ENCODE results near the gene MSI2. TPM values are rescaled to one million over a fixed set of nuclear protein-coding genes. Genes with fewer than 3 reads are reported as not detected.
A peak's percentile ranks its signal among the peaks of the same experiment; 100 is the strongest.

MSI2 gene
- total and polyA plus RNA-seq, 5 donors: 43.9 to 113 (median 107) TPM

- intact Hi-C loops (cut with DNase I): no loop called here
- peaks cover 12% of the 10 kb centered on the region for H3K4me1 ChIP-seq (ENCODE audit: control insufficient read depth, insufficient read depth, low read length)
- DNase-seq (no peak), ATAC-seq (no peak)
- no peak overlapping the region for H3K27ac ChIP-seq (ENCODE audit: low read length)
- no peaks in the 10 kb centered on the region for H3K9me3 ChIP-seq (ENCODE audit: control insufficient read depth, low read length)
- WGBS: 80% methylated on average over 9 of the region's 9 CpGs
- no peaks in the 10 kb centered on the region for H3K27me3 ChIP-seq (ENCODE audit: control insufficient read depth, insufficient read depth)
- H3K4me3 ChIP-seq (ENCODE audit: low read length): no peak overlapping the region
Measured at GRCh38 chr17:57331423-57331822, 75.1 kb downstream of the MSI2 start.

DNA sequence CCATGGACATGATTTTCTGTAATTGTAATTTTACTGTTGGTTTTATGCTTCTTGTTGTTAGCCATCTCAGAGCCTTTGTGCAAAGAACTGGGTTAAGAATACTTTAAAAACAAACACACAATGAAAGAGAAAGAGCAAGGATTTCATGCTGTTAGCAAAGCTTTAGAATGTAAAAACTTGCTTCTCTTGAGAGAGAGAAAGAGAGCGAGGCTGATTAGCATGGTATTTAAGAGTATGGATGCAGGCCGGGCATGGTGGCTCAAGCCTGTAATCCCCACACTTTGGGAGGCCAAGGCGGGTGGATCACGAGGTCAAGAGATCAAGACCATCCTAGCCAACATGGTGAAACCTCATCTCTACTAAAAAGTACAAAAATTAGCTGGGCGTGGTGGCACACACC, 76.2 kb downstream of the MSI2 start:
- intact Hi-C loops (cut with DNase I): no loop called here
- no peak for ATAC-seq
- no peak for DNase-seq
- H3K4me1 ChIP-seq (ENCODE audit: control insufficient read depth, insufficient read depth, low read length): peaks cover 8% of the 10 kb centered on the region
- H3K27ac ChIP-seq (ENCODE audit: low read length): no peak overlapping the region
- H3K4me3 ChIP-seq (ENCODE audit: low read length): no peak overlapping the region
- H3K9me3 ChIP-seq (ENCODE audit: control insufficient read depth, low read length): no peaks in the 10 kb centered on the region
- WGBS: 95% methylated on average over 5 of the region's 5 CpGs
- H3K27me3 ChIP-seq (ENCODE audit: control insufficient read depth, insufficient read depth): no peaks in the 10 kb centered on the region

GRCh38 chr17:57335195-57335792, 79.0 kb downstream of the MSI2 start:
- H3K4me3 ChIP-seq (ENCODE audit: low read length): no peak overlapping the region
- DNase-seq (no peak), ATAC-seq (no peak)
- peaks cover 4% of the 10 kb centered on the region for H3K4me1 ChIP-seq (ENCODE audit: control insufficient read depth, insufficient read depth, low read length)
- no peak overlapping the region for H3K27ac ChIP-seq (ENCODE audit: low read length)
- no peaks in the 10 kb centered on the region for H3K9me3 ChIP-seq (ENCODE audit: control insufficient read depth, low read length)
- H3K27me3 ChIP-seq (ENCODE audit: control insufficient read depth, insufficient read depth): no peaks in the 10 kb centered on the region
- WGBS: 90% methylated on average over 7 of the region's 7 CpGs
- intact Hi-C loops (cut with DNase I): no loop called here

GRCh38 chr17:57337390-57337789, 81.1 kb downstream of the MSI2 start:
- DNase-seq: peak in 2 of 3 donors; percentile 58 to 72
- intact Hi-C loops (cut with DNase I): no loop called here
- Histone ChIP-seq H3K27me3 (ENCODE audit: control insufficient read depth, insufficient read depth) (no peaks in the 10 kb centered on the region), H3K9me3 (ENCODE audit: control insufficient read depth, low read length) (no peaks in the 10 kb centered on the region), H3K4me3 (ENCODE audit: low read length) (no peak overlapping the region), H3K27ac (ENCODE audit: low read length) (no peak overlapping the region), H3K4me1 (ENCODE audit: control insufficient read depth, insufficient read depth, low read length) (peaks cover 5% of the 10 kb centered on the region)
- peak in 1 of 2 donors; percentile 21 for ATAC-seq
- WGBS: 57% methylated on average over 12 of the region's 12 CpGs

DNA sequence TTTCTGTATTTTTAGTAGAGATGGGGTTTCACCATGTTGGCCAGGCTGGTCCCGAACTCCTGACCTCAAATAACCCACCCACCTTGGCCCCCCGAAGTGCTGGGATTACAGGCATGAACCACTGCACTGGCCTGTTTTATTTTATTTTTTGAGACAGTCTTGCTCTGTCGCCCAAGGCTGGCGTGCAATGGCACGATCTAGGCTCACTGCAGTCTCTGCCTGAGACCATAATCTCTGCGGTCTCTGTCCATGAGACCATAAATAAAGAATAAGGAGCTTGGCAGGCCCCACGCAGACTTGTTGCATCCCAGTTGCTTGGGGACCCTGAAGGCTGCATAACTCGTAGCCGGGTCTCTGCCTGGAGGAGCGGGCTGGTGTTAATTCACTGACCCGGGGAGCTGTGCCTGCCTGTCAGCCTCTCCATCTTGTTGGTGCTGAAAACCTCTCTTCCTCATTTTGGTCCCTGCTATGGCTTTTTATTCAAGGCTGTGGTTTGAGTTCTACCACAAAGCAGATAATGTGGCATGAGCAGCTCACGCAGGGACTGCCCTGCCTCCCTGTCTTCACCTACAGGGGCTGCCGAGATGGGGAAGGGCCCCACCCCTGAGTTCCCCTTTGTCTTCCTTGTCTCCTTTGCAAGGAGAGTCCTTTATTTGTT, 82.1 kb downstream of the MSI2 start:
- Histone ChIP-seq H3K27ac (ENCODE audit: low read length) (no peak overlapping the region), H3K4me1 (ENCODE audit: control insufficient read depth, insufficient read depth, low read length) (peaks cover 5% of the 10 kb centered on the region), H3K27me3 (ENCODE audit: control insufficient read depth, insufficient read depth) (no peaks in the 10 kb centered on the region), H3K4me3 (ENCODE audit: low read length) (no peak overlapping the region), H3K9me3 (ENCODE audit: control insufficient read depth, low read length) (no peaks in the 10 kb centered on the region)
- 85% methylated on average over 13 of the region's 13 CpGs for WGBS
- no peak for DNase-seq
- intact Hi-C loops (cut with DNase I): no loop called here
- no peak for ATAC-seq

GRCh38 chr17:57340160-57340981, 84.0 kb downstream of the MSI2 start:
- Histone ChIP-seq H3K27me3 (ENCODE audit: control insufficient read depth, insufficient read depth) (no peaks in the 10 kb centered on the region), H3K27ac (ENCODE audit: low read length) (no peak overlapping the region), H3K4me1 (ENCODE audit: control insufficient read depth, insufficient read depth, low read length) (peaks cover 5% of the 10 kb centered on the region), H3K9me3 (ENCODE audit: control insufficient read depth, low read length) (no peaks in the 10 kb centered on the region), H3K4me3 (ENCODE audit: low read length) (no peak overlapping the region)
- ATAC-seq (no peak), DNase-seq (no peak)
- WGBS: 84% methylated on average over 8 of the region's 8 CpGs
- intact Hi-C loops (cut with DNase I): no loop called here

DNA sequence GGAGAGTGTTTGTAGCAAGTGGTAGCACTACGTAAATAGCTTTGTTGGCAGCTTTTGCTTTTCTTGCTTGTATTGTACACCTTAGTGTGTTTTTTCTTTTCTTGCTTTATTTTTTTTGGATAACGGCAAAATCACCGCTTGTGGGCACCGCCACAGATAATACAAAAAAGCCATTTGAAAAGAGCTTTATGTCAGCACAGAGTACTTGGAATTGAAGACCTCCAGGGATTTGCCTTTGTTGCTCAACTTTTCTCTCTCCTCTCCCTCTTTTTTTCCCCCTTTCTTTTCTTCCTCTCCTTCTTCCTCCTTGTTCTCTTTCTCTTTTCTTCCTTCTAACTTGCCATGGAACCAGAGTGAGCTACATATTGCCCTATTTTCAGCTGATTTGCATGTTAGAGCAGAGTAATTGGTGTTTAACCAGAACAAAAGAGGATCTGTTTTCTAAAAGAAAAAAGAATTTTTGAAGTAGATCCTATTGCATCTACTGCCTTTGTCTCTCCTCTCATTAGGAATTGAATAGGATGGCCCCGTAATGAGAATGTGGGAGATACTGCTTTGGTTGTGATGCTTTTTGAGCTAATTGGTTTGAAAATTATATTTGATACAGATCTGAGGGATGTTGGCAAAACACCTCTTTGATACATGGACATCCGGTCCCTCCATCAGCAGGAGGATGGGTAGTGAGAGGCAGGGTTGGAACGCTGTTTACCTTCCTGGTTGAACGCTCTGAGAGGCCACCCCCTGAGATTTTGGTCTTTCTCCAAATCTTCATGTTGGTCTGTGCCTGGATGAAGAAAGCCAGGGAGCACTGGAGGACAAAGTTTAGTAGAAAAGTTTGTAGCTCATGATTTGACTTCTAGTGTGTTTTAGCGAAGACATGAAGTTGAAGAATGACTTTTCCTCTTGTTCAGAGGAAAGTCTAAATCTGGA, 85.6 kb downstream of the MSI2 start:
- ATAC-seq (peak in 1 of 2 donors; percentile 33), DNase-seq (no peak)
- Histone ChIP-seq H3K4me1 (ENCODE audit: control insufficient read depth, insufficient read depth, low read length) (peaks cover 5% of the 10 kb centered on the region), H3K9me3 (ENCODE audit: control insufficient read depth, low read length) (no peaks in the 10 kb centered on the region), H3K4me3 (ENCODE audit: low read length) (no peak overlapping the region), H3K27me3 (ENCODE audit: control insufficient read depth, insufficient read depth) (no peaks in the 10 kb centered on the region), H3K27ac (ENCODE audit: low read length) (no peak overlapping the region)
- intact Hi-C loops (cut with DNase I): no loop called here
- WGBS: 65% methylated on average over 9 of the region's 9 CpGs

DNA sequence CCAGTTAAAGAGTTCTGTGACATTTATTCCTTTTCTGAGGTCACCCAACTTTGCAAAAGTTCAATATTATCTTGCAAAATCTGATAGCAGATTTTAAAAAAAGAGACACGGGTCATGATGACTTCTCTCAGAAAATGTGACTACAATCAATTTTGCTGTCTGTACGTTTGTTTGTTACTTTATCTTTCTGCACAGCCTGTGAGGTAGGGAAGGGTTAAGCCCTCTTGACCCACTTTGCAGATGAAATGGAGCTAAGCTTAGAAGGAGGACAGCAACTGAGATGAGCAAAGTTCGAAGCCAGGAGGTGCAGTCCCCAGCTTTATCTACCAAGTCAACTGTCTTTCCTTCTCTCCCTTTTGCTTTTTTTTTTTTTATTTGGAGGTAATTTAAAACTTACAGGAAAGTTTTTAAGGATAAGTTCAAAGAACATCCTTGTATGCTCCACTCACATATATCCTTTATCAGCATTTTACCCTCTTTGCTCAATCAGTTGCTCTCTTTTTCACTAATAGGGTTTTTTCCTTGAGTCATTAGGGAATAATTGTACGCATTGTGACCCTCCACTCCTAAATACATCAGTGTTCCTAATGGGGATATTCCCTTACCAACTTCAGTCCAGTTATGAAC, 86.8 kb downstream of the MSI2 start:
- intact Hi-C loops (cut with DNase I): no loop called here

GRCh38 chr17:57343717-57344116, 87.4 kb downstream of the MSI2 start:
- 74% methylated on average over 5 of the region's 5 CpGs for WGBS
- Histone ChIP-seq H3K9me3 (ENCODE audit: control insufficient read depth, low read length) (no peaks in the 10 kb centered on the region), H3K4me1 (ENCODE audit: control insufficient read depth, insufficient read depth, low read length) (peaks cover 5% of the 10 kb centered on the region), H3K27me3 (ENCODE audit: control insufficient read depth, insufficient read depth) (no peaks in the 10 kb centered on the region), H3K27ac (ENCODE audit: low read length) (no peak overlapping the region), H3K4me3 (ENCODE audit: low read length) (no peak overlapping the region)
- ATAC-seq (no peak), DNase-seq (no peak)
- intact Hi-C loops (cut with DNase I): no loop called here

More for the DNA sequence above, 86.8 kb downstream of the MSI2 start:
- WGBS: 77% methylated on average over 4 of the region's 4 CpGs
- ATAC-seq (no peak), DNase-seq (no peak)
- peaks cover 5% of the 10 kb centered on the region for H3K4me1 ChIP-seq (ENCODE audit: control insufficient read depth, insufficient read depth, low read length)
- H3K27ac ChIP-seq (ENCODE audit: low read length): no peak overlapping the region
- H3K9me3 ChIP-seq (ENCODE audit: control insufficient read depth, low read length): no peaks in the 10 kb centered on the region
- no peak overlapping the region for H3K4me3 ChIP-seq (ENCODE audit: low read length)
- H3K27me3 ChIP-seq (ENCODE audit: control insufficient read depth, insufficient read depth): no peaks in the 10 kb centered on the region

DNA sequence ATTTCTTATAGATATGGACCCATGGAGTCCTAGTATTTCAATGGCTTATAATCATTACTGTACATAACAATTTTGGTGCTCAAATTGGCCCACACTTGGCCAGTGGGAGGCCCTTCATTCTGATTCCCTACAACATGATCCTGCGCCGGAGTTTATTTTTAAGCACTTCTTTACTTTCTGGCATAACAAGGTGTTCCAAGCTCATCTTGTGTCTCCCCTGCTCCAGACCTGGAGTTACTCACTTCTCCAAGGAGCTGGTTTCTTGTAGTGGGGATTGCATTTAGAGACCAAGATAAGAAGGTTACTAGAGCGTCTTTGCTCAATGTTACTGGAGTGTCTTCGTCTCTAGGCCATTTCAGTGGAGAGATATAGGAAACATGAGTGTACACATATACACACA, 87.9 kb downstream of the MSI2 start:
- Histone ChIP-seq H3K27ac (ENCODE audit: low read length) (no peak overlapping the region), H3K4me3 (ENCODE audit: low read length) (no peak overlapping the region), H3K9me3 (ENCODE audit: control insufficient read depth, low read length) (no peaks in the 10 kb centered on the region), H3K4me1 (ENCODE audit: control insufficient read depth, insufficient read depth, low read length) (peaks cover 5% of the 10 kb centered on the region), H3K27me3 (ENCODE audit: control insufficient read depth, insufficient read depth) (no peaks in the 10 kb centered on the region)
- 97% methylated on average over 4 of the region's 4 CpGs for WGBS
- no peak for ATAC-seq
- intact Hi-C loops (cut with DNase I): no loop called here
- DNase-seq: no peak
